GM19438 (cell line): ENCODE data around the gene CCBE1.
"Not testable (repeated sequence)": the region's sequence is repeated elsewhere in the genome, so short reads cannot be mapped to it uniquely, and the experiment has no call there.

Source experiments
- ATAC-seq: cut with Tn5 transposase; IDR thresholded peaks from one replicate; pipeline ENCODE4 v1.9.1; 2021; ENCODE audit warnings: low read depth; ENCODE audit not compliant: unreplicated experiment

CCBE1 gene

GRCh38 chr18:59685501-59685900, 11.7 kb downstream of the CCBE1 start:
- ATAC-seq, result no peak

GRCh38 chr18:59684777-59685176, 12.4 kb downstream of the CCBE1 start:
- no peak for ATAC-seq

DNA sequence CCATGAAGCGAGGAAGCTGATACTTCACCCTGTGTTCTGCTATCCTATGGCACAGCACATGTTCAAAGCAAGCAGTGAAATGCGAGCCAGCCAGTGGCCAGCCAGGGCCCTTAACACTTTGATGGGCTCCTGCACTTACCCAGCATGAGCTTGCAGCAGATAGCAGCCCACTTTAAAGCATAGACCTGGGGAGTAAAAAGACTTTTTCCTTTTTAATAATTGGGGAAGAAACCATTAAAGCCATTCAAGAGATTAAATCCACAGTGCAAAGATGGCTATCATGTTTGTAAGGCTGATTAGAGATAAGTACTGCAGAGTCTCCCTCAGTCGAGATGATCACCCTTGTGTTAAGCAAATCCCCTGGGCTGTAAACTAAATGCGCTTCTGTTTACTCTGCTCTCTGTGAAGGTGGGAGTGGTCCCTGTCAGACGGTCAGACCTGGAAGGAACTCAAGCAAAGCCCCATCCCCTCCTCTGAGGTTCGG, 15.7 kb downstream of the CCBE1 start:
- no peak for ATAC-seq

- no peak for ATAC-seq
These were observed 16.2 kb downstream of the CCBE1 start for GRCh38 chr18:59681051-59681450.

GRCh38 chr18:59675346-59675745, 21.9 kb downstream of the CCBE1 start:
- no peak for ATAC-seq

DNA sequence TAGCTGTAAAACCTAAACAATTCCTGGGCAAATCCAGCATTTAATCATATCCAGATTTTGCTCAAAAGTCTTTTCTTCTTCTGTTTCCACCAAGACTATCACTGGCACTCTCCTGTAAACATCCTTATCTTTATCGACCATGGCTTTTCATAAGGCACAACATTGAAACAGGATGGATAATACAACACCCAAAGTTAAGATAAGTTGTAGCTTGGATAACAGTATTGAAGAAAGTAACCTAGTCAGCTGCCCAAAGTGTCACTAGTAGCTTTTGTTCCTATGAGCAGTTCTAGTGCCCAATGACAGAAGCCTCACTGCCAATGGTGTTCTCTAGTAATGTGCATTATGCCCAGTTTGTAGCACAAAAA, 22.3 kb downstream of the CCBE1 start:
- ATAC-seq, result no peak

DNA sequence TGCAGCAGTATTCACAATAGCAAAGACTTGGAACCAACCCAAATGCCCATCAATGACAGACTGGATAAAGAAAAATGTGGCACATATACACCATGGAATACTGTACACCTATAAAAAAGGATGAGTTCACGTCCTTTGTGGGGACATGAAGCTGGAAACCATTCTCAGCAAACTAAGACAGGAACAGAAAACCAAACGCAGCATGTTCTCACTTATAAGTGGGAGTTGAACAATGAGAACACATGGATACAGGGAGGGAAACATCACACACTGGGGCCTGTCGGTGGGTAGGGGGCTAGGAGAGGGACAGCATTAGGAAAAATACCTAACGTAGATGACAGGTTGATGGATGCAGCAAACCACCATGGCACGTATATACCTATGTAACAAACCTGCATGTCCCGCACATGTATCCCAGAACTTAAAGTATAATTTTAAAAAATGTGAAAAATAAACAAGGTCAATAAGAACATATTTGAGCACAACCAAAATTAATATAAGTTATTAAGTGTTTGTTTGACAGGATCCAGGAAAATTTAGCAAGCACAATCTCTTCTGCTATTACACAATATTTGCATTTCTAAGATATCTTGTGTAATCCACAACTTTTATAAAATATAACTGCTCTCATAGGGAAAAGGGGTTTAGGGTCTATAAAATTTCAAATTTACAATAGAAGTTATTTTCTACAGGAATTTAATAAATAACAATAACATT, 22.9 kb downstream of the CCBE1 start:
- no peak for ATAC-seq

GRCh38 chr18:59672235-59672711, 24.9 kb downstream of the CCBE1 start:
- ATAC-seq, result no peak

- no peak for ATAC-seq
These were observed 25.7 kb downstream of the CCBE1 start for GRCh38 chr18:59671551-59671950.

DNA sequence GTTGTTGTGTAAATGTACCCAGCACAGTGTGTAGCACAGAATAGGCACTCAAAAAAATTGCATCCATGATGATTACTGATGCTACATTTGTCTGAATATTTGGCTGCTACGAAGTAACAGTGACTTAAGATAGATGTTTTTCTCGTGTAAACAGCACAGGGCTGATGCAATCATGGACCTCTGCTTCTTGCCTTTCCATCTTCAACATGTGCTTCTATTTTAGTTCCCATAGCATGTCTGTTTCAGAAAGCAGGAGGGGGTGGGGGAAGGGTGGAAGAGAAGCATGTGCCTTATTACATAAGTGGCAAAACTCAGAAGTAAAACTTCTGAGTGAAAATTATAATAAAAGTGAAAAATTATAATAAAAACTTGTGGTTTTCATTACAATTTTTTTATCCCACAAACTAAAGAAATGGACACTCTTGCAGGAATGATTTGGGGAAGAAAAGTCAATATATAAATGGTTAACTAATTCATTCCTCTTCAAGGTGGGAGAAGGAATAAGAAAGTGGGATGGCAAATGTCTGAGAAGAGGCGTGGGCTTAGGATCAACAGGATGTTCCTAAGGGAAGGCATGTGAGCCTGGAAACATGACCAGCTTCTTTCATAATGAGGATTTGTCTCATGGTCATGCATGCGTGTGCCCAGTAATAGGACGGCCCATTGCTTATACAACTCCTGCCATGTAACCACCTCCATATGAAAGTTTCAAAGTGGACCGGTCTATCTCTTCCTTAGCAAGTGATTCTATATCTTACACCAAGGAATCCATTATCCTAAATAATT, 27.2 kb downstream of the CCBE1 start:
- ATAC-seq, result no peak

GRCh38 chr18:59667488-59667887, 29.7 kb downstream of the CCBE1 start:
- ATAC-seq, result no peak

DNA sequence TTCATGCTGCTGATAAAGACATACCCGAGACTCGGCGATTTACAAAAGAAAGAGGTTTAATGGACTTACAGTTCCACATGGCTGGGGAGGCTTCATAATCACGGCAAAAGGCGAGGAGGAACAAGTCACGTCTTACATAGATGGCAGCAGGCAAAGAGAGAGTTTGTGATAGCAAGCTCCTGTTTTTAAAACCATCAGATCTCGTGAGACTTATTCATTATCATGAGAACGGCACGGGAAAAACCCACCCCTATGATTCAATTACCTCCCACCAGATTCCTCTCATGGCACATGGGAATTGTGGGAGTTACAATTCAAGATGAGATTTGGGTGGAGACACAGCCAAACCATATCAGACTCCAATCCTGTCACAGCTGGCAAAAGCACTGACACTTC, 31.2 kb downstream of the CCBE1 start:
- ATAC-seq, result not testable (repeated sequence)

- ATAC-seq, result no peak
These were observed 31.9 kb downstream of the CCBE1 start for GRCh38 chr18:59665057-59666006.

- ATAC-seq, result no peak
These were observed 32.9 kb downstream of the CCBE1 start for GRCh38 chr18:59664329-59664728.

DNA sequence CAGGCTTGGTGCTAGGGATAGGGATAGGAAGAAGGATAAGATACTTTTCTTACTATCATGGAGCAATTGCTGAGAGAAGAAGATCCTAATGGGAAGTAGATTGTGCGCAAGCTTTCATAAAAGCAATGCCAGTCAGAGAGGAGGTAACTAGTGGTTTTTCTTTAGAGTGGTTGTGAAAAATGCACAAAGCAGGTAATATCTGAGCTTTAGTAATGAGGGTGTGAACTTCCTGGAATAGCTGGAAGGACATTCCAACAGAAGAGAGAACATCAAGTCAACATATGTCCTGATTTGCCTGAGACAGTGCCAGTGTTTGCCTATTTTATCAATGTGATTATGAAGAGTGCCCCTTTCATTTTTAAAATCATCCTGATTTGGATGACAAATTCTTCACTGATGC, 34.1 kb downstream of the CCBE1 start:
- ATAC-seq, result no peak

GRCh38 chr18:59661891-59662701, 35.1 kb downstream of the CCBE1 start:
- ATAC-seq, result no peak

DNA sequence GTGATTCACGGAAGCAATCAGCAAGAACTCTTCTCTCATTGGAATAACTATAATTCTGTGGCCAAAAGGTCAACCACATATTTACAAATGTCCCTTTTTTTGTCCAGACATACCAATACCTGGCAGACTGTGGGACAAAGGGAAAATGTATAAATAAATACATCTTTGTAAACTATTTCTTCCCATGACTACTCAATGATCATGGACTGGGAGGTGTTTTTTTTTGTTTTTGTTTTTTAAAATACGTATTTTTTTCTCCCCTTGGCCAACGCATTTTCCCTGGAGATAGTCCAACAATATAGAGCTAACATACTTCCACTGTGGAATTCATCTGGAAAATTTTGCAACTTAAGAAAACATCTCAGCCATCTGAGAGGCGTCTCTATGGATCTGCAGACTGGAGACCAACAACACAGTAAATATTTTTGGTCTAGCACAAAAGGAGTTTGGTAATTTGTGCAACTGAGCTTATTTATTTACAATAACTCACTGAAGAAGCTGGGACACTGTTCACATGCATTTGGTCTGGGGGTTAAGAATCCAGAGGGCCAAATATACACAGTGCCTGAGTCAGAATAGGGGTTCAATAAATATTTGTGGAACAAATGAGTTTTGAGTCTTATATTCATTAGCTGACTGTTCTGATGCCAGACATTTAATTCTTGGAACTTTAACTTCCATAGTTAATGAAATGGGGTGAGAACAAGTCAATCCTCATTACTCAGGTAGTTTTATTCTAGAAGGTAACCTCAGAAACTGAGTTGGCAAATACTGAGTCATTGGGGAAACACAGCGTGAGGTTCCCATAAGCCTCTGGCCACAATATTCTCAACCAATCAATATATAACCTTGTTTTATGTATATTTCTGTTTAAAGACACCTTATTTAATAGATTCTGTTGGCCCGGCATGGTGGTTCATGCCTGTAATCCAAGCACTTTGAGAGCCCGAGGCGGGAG, 36.2 kb downstream of the CCBE1 start:
- no peak for ATAC-seq

- ATAC-seq, result no peak
These were observed 36.9 kb downstream of the CCBE1 start for GRCh38 chr18:59660366-59660765.
